IMR-90 (cell line): Measurements from ENCODE around the gene PNKD. TPM values are rescaled to one million over a fixed set of nuclear protein-coding genes. Genes with fewer than 3 reads are reported as not detected.
A peak's percentile ranks its signal among the peaks of the same experiment; 100 is the strongest.

Experiments
- ATAC-seq: fragments of 200-7000 bp; cut with Tn5 transposase; 2 replicates; pipeline ENCODE4 v1.9.1; 2020; ENCODE audit warnings: low read depth, mild to moderate bottlenecking, moderate library complexity
- BruUV-seq: library from RNA; stranded (reverse); fragments of 400-500 nt; replicated peaks from 2 replicates; lab custom pipeline; 2021; lab: Mats Ljungman, UMichigan
- CTCF ChIA-PET: fragments of 300-600 bp; formaldehyde crosslinking; extraction: SDS; loops from one replicate; lab custom pipeline; 2021; ENCODE audit warnings: antibody characterized with exemption; lab: Yijun Ruan, JAX
- POLR2A ChIA-PET: fragments of 300-600 bp; sonication (Branson Sonifier 250); formaldehyde crosslinking; loops from one replicate; lab custom pipeline; 2022; ENCODE audit warnings: antibody characterized with exemption; ENCODE audit not compliant: unreplicated experiment; lab: Charles Lee
- DNase-seq: peaks from one replicate; pipeline ENCODE4 v3.0.0; 2013
- H2AFZ ChIP-seq: replicated peaks from 2 replicates; pipeline ENCODE3; 2013; ENCODE audit warnings: low read length, mild to moderate bottlenecking; ENCODE audit not compliant: poor library complexity
- H2AK5ac ChIP-seq: 2 replicates; pipeline ENCODE4 v1.6.1; 2013; ENCODE audit warnings: low read depth, low read length, inconsistent platforms
- H2AK9ac ChIP-seq: replicated peaks from 2 replicates; pipeline ENCODE3; 2013; ENCODE audit warnings: mild to moderate bottlenecking, low read depth, low read length, moderate library complexity; ENCODE audit not compliant: poor library complexity
- H2BK120ac ChIP-seq: 2 replicates; pipeline ENCODE4 v1.6.1; 2013; ENCODE audit warnings: low read depth, low read length, inconsistent platforms
- H2BK15ac ChIP-seq: 3 replicates; pipeline ENCODE4 v1.6.1; 2013; ENCODE audit warnings: low read depth, low read length, inconsistent platforms
- H2BK20ac ChIP-seq: 2 replicates; pipeline ENCODE4 v1.6.1; 2013; ENCODE audit warnings: low read depth, mild to moderate bottlenecking, inconsistent platforms, low read length, moderate library complexity
- H2BK5ac ChIP-seq: 2 replicates; pipeline ENCODE4 v1.6.1; 2013; ENCODE audit warnings: mild to moderate bottlenecking, low read depth, low read length, inconsistent platforms; ENCODE audit not compliant: poor library complexity, severe bottlenecking
- H3K14ac ChIP-seq: replicated peaks from 2 replicates; pipeline ENCODE4 v1.6.1; 2013; ENCODE audit warnings: low read depth, low read length, inconsistent platforms
- H3K18ac ChIP-seq: 2 replicates; pipeline ENCODE4 v1.6.1; 2013; ENCODE audit warnings: low read depth, low read length, control low read depth
- H3K23ac ChIP-seq: 2 replicates; pipeline ENCODE4 v1.6.1; 2013; ENCODE audit warnings: low read depth, low read length, inconsistent platforms
- H3K27ac ChIP-seq: 2 replicates; pipeline ENCODE4 v1.5.1; 2013; ENCODE audit warnings: mild to moderate bottlenecking, control low read depth, low read length; ENCODE audit not compliant: insufficient read depth
- H3K27me3 ChIP-seq: 2 replicates; pipeline ENCODE4 v1.6.1; 2013; ENCODE audit warnings: low read length; ENCODE audit not compliant: control insufficient read depth, insufficient read depth
- H3K36me3 ChIP-seq: 2 replicates; pipeline ENCODE4 v1.6.1; 2013; ENCODE audit warnings: low read length, mixed read lengths; ENCODE audit not compliant: control insufficient read depth, insufficient read depth
- H3K4ac ChIP-seq: 2 replicates; pipeline ENCODE4 v1.6.1; 2013; ENCODE audit warnings: low read depth, low read length, inconsistent platforms
- H3K4me1 ChIP-seq: 2 replicates; pipeline ENCODE4 v1.6.1; 2013; ENCODE audit warnings: low read length, mixed read lengths; ENCODE audit not compliant: control insufficient read depth, insufficient read depth
- H3K4me2 ChIP-seq: 2 replicates; pipeline ENCODE4 v1.6.1; 2013; ENCODE audit warnings: low read depth, mild to moderate bottlenecking, control low read depth, low read length, moderate library complexity
- H3K4me3 ChIP-seq: 2 replicates; pipeline ENCODE4 v1.5.1; 2013; ENCODE audit warnings: low read depth, mild to moderate bottlenecking, control low read depth, low read length, moderate library complexity; ENCODE audit not compliant: insufficient read depth
- H3K56ac ChIP-seq: 2 replicates; pipeline ENCODE4 v1.6.1; 2013; ENCODE audit warnings: low read length, inconsistent platforms; ENCODE audit not compliant: insufficient read depth; ENCODE audit errors: extremely low read depth
- H3K79me1 ChIP-seq, 2 experiments: 2 replicates each; pipeline ENCODE4 v1.6.1; 2013; ENCODE audit warnings: low read length in 2 of 2, inconsistent platforms in 1 of 2, low read depth in 1 of 2
- H3K9ac ChIP-seq: 2 replicates; pipeline ENCODE4 v1.6.1; 2013; ENCODE audit warnings: low read depth, low read length, control low read depth
- H3K9me1 ChIP-seq: 2 replicates; pipeline ENCODE4 v1.6.1; 2013; ENCODE audit warnings: low read length, inconsistent platforms; ENCODE audit not compliant: insufficient read depth
- H3K9me3 ChIP-seq: 2 replicates; pipeline ENCODE4 v1.6.1; 2013; ENCODE audit warnings: low read length; ENCODE audit not compliant: control insufficient read depth, insufficient read depth
- H4K20me1 ChIP-seq: 2 replicates; pipeline ENCODE4 v1.6.1; 2013; ENCODE audit warnings: low read length, inconsistent platforms; ENCODE audit not compliant: insufficient read depth
- H4K5ac ChIP-seq: 2 replicates; pipeline ENCODE4 v1.6.1; 2013; ENCODE audit warnings: mild to moderate bottlenecking, low read depth, low read length, control low read depth
- H4K8ac ChIP-seq, 2 experiments: 2 replicates each; pipeline ENCODE4 v1.6.1; 2013; ENCODE audit warnings: low read depth in 2 of 2, low read length in 2 of 2, control low read depth in 1 of 2, inconsistent platforms in 1 of 2
- H4K91ac ChIP-seq: 2 replicates; pipeline ENCODE4 v1.6.1; 2013; ENCODE audit warnings: low read depth, low read length, inconsistent platforms; ENCODE audit not compliant: insufficient read depth
- BHLHE40 ChIP-seq: fragments of 150-350 bp; IDR thresholded peaks from 2 replicates; pipeline ENCODE4 v1.6.1; 2016; ENCODE audit warnings: mild to moderate bottlenecking, low read depth, low read length
- MXI1 ChIP-seq: IDR thresholded peaks from 2 replicates; pipeline ENCODE4 v1.6.1; 2012; ENCODE audit warnings: low read depth, mild to moderate bottlenecking, low read length, moderate library complexity, borderline replicate concordance
- RCOR1 ChIP-seq: IDR thresholded peaks from 2 replicates; pipeline ENCODE4 v1.6.1; 2012; ENCODE audit warnings: mild to moderate bottlenecking, low read length, improper control_type of control experiment; ENCODE audit not compliant: insufficient replicate concordance
- SMC3 ChIP-seq: fragments of 150-350 bp; IDR thresholded peaks from 2 replicates; pipeline ENCODE4 v1.6.1; 2016; ENCODE audit warnings: low read depth, mild to moderate bottlenecking, antibody characterized with exemption, low read length, moderate library complexity
- WGBS, 2 experiments: methylation state at CpG; one replicate each; pipeline versions ENCODE4 v1.1.5 to v1.1.7; 2013; ENCODE audit warnings: missing lambda C conversion rate in 2 of 2; ENCODE audit not compliant: insufficient read length in 1 of 2; ENCODE audit errors: extremely low coverage in 2 of 2; 5-methylcytosine and 5-hydroxymethylcytosine counted together
- dilution Hi-C: fragments of 300-500 bp; cut with HindIII; formaldehyde crosslinking; loops from one replicate; pipeline ENCODE4 v1.14.3; 2018; ENCODE audit warnings: low sequenced_read_pairs; ENCODE audit not compliant: unreplicated experiment
- in situ Hi-C: fragments of 300-500 bp; cut with MboI; formaldehyde crosslinking; loops from 3 replicates; pipeline ENCODE4 v1.14.3; 2019; ENCODE audit warnings: low sequenced_read_pairs, inconsistent platforms, mixed read lengths
- intact Hi-C: fragments of 100-400 bp; cut with micrococcal nuclease; formaldehyde crosslinking; loops from 2 replicates; pipeline ENCODE4 v1.10.0; 2022
- polyA plus RNA-seq, 3 experiments: library from polyadenylated mRNA; depleted of rRNA; stranded (reverse); fragments of >200 nt; gene quantifications; 2 replicates each; pipeline ENCODE4 v1.2.3, GENCODE V29; 2012; ENCODE audit warnings: low replicate concordance in 1 of 3
- total RNA-seq: library from RNA; depleted of rRNA; stranded (reverse); fragments of >200 nt; gene quantifications from 2 replicates; pipeline ENCODE4 v1.2.3, GENCODE V29; 2012
- TF ChIP-seq, protein P1 (sequence below): fragments of 150-350 bp; IDR thresholded peaks from 2 replicates; pipeline ENCODE4 v1.6.1; 2017; ENCODE audit warnings: mild to moderate bottlenecking, antibody characterized with exemption, low read length, low read depth

The PNKD gene
- total and polyA plus RNA-seq, 2 of the 4 experiments (the other 2 are of a cell fraction) = 19.2 to 68.5 TPM

DNA sequence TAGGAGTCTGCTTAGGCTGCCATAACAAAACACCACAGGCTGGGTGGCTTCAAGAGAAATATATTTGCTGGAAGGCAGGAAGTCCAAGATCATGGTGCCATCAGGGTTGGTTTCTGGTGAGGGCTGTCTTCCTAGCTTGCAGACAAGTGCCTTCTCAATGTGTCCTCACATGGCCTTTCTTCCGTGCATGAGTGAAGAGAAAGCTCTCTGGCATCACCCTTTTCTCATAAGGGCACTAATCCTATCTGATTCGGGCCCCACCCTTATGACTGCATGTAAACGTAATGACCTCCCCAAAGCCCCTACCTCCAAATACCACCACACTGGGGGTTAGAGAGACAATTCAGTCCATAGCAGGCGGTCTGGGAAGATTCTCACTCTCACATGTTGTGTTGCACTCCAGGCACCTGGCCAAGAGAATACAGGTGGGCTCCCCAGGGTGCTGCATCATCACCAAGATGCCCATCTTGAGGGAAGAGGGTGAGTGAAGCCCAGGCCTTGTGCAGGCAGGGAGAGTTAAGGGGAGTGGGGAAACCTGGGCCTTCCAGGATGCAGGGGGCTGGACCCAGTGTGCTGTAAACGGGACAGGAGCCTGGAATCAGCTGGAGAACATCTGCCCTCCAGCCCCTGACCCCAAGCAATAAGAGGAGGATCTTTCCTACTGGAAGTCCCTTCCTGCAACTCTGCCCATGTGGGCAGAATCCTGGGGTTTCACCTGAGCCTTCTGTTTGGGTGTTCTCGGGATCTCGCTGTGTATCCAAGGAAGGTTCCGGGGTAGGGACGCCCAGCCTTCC, 96.5 kb downstream of the PNKD start:
- Histone ChIP-seq H3K56ac (no peak overlapping the region), H4K5ac (no peak overlapping the region; the same call in 1 of the 2 replicates), H3K4me2 (no peak overlapping the region), H3K4ac (no peak overlapping the region), H2BK20ac (no peak overlapping the region), H3K4me1 (peaks cover 5% of the 10 kb centered on the region), H3K27ac (no peak overlapping the region), H3K36me3 (no peaks in the 10 kb centered on the region), H2AFZ (peak overlapping the region; percentile 93), H3K27me3 (peaks cover 4% of the 10 kb centered on the region; the same call in 1 of the 2 replicates), H3K9me3 (peaks cover 7% of the 10 kb centered on the region), H2BK120ac (no peak overlapping the region), H3K23ac (no peak overlapping the region), H4K8ac (peak overlapping the region in 1 of 2 experiments; percentile 72; a peak in 1 of 4 replicates), H3K14ac (no peak overlapping the region), H3K79me1 (no peaks in the 10 kb centered on the region), H2BK15ac (no peak overlapping the region), H4K91ac (no peak overlapping the region), H2AK9ac (peak overlapping the region; percentile 31), H2BK5ac (no peak overlapping the region), H3K4me3 (no peak overlapping the region), H3K18ac (no peak overlapping the region), H3K9me1 (no peaks in the 10 kb centered on the region), H3K9ac (no peak overlapping the region), H4K20me1 (no peaks in the 10 kb centered on the region), H2AK5ac (no peak overlapping the region)
- intact Hi-C loops = no loop called here
- DNase-seq = no peak
- dilution Hi-C loops = no loop called here
- BruUV-seq = no TSS peak
- ChIA-PET CTCF (no interaction called here), POLR2A (no interaction called here)
- in situ Hi-C loops = no loop called here
- no peak for ATAC-seq
- 78% methylated on average over 1 of the region's 9 CpGs; no CpG with 5 or more reads in 1 of the 2 experiments for WGBS, 2 experiments
- TF ChIP-seq RCOR1 = no peak
- no peak for TF ChIP-seq SMC3
- no peak for TF ChIP-seq MXI1
- no peak for TF ChIP-seq BHLHE40
- TF ChIP-seq, protein P1, sequence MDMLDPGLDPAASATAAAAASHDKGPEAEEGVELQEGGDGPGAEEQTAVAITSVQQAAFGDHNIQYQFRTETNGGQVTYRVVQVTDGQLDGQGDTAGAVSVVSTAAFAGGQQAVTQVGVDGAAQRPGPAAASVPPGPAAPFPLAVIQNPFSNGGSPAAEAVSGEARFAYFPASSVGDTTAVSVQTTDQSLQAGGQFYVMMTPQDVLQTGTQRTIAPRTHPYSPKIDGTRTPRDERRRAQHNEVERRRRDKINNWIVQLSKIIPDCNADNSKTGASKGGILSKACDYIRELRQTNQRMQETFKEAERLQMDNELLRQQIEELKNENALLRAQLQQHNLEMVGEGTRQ = no peak
